ENCODE measurements around the gene KLF6. TPM values are rescaled to one million over a fixed set of nuclear protein-coding genes. Genes with fewer than 3 reads are reported as not detected.

The KLF6 gene
- total and polyA plus RNA-seq, 2 donors (not counting 1 experiment from before 2014, with no cell fraction given): 96.1 to 105 TPM

- Histone ChIP-seq H3K36me3 (ENCODE audit: control insufficient read depth, insufficient read depth, low read length) (no peaks in the 10 kb centered on the region), H4K20me1 (ENCODE audit: control insufficient read depth, extremely low read depth, insufficient read depth, low read length) (no peaks in the 10 kb centered on the region), H2AFZ (ENCODE audit: low read length) (no peak overlapping the region), H3K4me2 (ENCODE audit: extremely low read depth, insufficient read depth, low read length) (no peak overlapping the region), H3K27me3 (ENCODE audit: control insufficient read depth, insufficient read depth, low read length) (no peaks in the 10 kb centered on the region), H3K9me3 (ENCODE audit: control insufficient read depth, insufficient read depth, low read depth, low read length) (no peaks in the 10 kb centered on the region), H3K4me1 (ENCODE audit: control insufficient read depth, extremely low read depth, insufficient read depth, low read length) (no peaks in the 10 kb centered on the region), H3K4me3 (replicated peaks in 1 of 4; ENCODE audit: control extremely low read depth in 1 of 4, insufficient read depth in 1 of 4, low read depth in 3 of 4, low read length in 4 of 4) (no peak overlapping the region), H3K79me2 (ENCODE audit: control insufficient read depth, insufficient read depth, low read length) (no peaks in the 10 kb centered on the region), H3K9ac (ENCODE audit: insufficient read depth, low read length) (no peak overlapping the region), H3K27ac (ENCODE audit: insufficient read depth, low read length) (no peak overlapping the region)
- DNase-seq (ENCODE audit: low read depth in 2 of 2): no peak
- TF ChIP-seq EZH2 (IDR thresholded peaks at IDR 0.05; ENCODE audit: low read length, missing control alignments) (no peak), CTCF (conservative IDR thresholded peaks at IDR 0.05 in 1 of 2, IDR thresholded peaks at IDR 0.05 in 1 of 2; ENCODE audit: low read depth in 1 of 2, low read length in 2 of 2) (no peak)
These were observed 7.8 kb upstream of the KLF6 start for GRCh38 chr10:3792710-3793219.

- H3K36me3 ChIP-seq (ENCODE audit: control insufficient read depth, insufficient read depth, low read length): no peaks in the 10 kb centered on the region
- H3K4me1 ChIP-seq (ENCODE audit: control insufficient read depth, extremely low read depth, insufficient read depth, low read length): no peaks in the 10 kb centered on the region
- H4K20me1 ChIP-seq (ENCODE audit: control insufficient read depth, extremely low read depth, insufficient read depth, low read length): no peaks in the 10 kb centered on the region
- H3K4me2 ChIP-seq (ENCODE audit: extremely low read depth, insufficient read depth, low read length): no peak overlapping the region
- H3K27ac ChIP-seq (ENCODE audit: insufficient read depth, low read length): no peak overlapping the region
- H2AFZ ChIP-seq (ENCODE audit: low read length): no peak overlapping the region
- TF ChIP-seq EZH2 (IDR thresholded peaks at IDR 0.05; ENCODE audit: low read length, missing control alignments): no peak
- no peak for TF ChIP-seq CTCF (conservative IDR thresholded peaks at IDR 0.05 in 1 of 2, IDR thresholded peaks at IDR 0.05 in 1 of 2; ENCODE audit: low read depth in 1 of 2, low read length in 2 of 2)
- no peaks in the 10 kb centered on the region for H3K27me3 ChIP-seq (ENCODE audit: control insufficient read depth, insufficient read depth, low read length)
- no peaks in the 10 kb centered on the region for H3K9me3 ChIP-seq (ENCODE audit: control insufficient read depth, insufficient read depth, low read depth, low read length)
- peak in 1 of 2 donors; percentile 94 for DNase-seq (ENCODE audit: low read depth in 2 of 2)
- H3K79me2 ChIP-seq (ENCODE audit: control insufficient read depth, insufficient read depth, low read length): no peaks in the 10 kb centered on the region
- no peak overlapping the region for H3K4me3 ChIP-seq (replicated peaks in 1 of 4; ENCODE audit: control extremely low read depth in 1 of 4, insufficient read depth in 1 of 4, low read depth in 3 of 4, low read length in 4 of 4)
- no peak overlapping the region for H3K9ac ChIP-seq (ENCODE audit: insufficient read depth, low read length)
These were observed 7.1 kb upstream of the KLF6 start for GRCh38 chr10:3791974-3792633.

GRCh38 chr10:3790858-3791257 is 5.8 kb upstream of the KLF6 start:
- no peaks in the 10 kb centered on the region for H4K20me1 ChIP-seq (ENCODE audit: control insufficient read depth, extremely low read depth, insufficient read depth, low read length)
- H3K4me3 ChIP-seq (replicated peaks in 1 of 4; ENCODE audit: control extremely low read depth in 1 of 4, insufficient read depth in 1 of 4, low read depth in 3 of 4, low read length in 4 of 4): no peak overlapping the region
- no peaks in the 10 kb centered on the region for H3K27me3 ChIP-seq (ENCODE audit: control insufficient read depth, insufficient read depth, low read length)
- no peak overlapping the region for H3K27ac ChIP-seq (ENCODE audit: insufficient read depth, low read length)
- H3K4me1 ChIP-seq (ENCODE audit: control insufficient read depth, extremely low read depth, insufficient read depth, low read length): no peaks in the 10 kb centered on the region
- no peak overlapping the region for H2AFZ ChIP-seq (ENCODE audit: low read length)
- H3K4me2 ChIP-seq (ENCODE audit: extremely low read depth, insufficient read depth, low read length): no peak overlapping the region
- DNase-seq (ENCODE audit: low read depth in 2 of 2): no peak
- H3K79me2 ChIP-seq (ENCODE audit: control insufficient read depth, insufficient read depth, low read length): peaks cover 2% of the 10 kb centered on the region
- no peaks in the 10 kb centered on the region for H3K9me3 ChIP-seq (ENCODE audit: control insufficient read depth, insufficient read depth, low read depth, low read length)
- no peaks in the 10 kb centered on the region for H3K36me3 ChIP-seq (ENCODE audit: control insufficient read depth, insufficient read depth, low read length)
- TF ChIP-seq EZH2 (IDR thresholded peaks at IDR 0.05; ENCODE audit: low read length, missing control alignments) (no peak), CTCF (conservative IDR thresholded peaks at IDR 0.05 in 1 of 2, IDR thresholded peaks at IDR 0.05 in 1 of 2; ENCODE audit: low read depth in 1 of 2, low read length in 2 of 2) (no peak)
- no peak overlapping the region for H3K9ac ChIP-seq (ENCODE audit: insufficient read depth, low read length)

Measured in fibroblast of lung (primary cell).